Right lobe of liver (tissue), 4 donors: ENCODE measurements around the gene PRKN.

ENCODE experiments used
- POLR2A ChIP-seq: fragments of 450-650 bp; IDR thresholded peaks from one replicate; pipeline ENCODE4 v1.6.1; 2017; ENCODE audit warnings: antibody characterized with exemption, mild to moderate bottlenecking
- TF ChIP-seq, protein P1 (sequence below), 4 donors: fragments of 200-600 bp in 3 of 4; fragments of 450-650 bp in 1 of 4; IDR thresholded peaks; one replicate each; pipeline versions ENCODE4 v1.5.1 to v1.8.0; 2016 to 2022; ENCODE audit warnings: antibody characterized with exemption in 4 of 4, mild to moderate bottlenecking in 2 of 4
- donor health status: DM: no; HTN: no; CAD: no.
- donor health status: DM: no; HTN: no; CAD: no.
- donor health status: DM: no; HTN: yes; CAD: no.

- TF ChIP-seq, protein P1, sequence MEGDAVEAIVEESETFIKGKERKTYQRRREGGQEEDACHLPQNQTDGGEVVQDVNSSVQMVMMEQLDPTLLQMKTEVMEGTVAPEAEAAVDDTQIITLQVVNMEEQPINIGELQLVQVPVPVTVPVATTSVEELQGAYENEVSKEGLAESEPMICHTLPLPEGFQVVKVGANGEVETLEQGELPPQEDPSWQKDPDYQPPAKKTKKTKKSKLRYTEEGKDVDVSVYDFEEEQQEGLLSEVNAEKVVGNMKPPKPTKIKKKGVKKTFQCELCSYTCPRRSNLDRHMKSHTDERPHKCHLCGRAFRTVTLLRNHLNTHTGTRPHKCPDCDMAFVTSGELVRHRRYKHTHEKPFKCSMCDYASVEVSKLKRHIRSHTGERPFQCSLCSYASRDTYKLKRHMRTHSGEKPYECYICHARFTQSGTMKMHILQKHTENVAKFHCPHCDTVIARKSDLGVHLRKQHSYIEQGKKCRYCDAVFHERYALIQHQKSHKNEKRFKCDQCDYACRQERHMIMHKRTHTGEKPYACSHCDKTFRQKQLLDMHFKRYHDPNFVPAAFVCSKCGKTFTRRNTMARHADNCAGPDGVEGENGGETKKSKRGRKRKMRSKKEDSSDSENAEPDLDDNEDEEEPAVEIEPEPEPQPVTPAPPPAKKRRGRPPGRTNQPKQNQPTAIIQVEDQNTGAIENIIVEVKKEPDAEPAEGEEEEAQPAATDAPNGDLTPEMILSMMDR (IDR thresholded peaks at IDR 0.05), result no peak
- no peak for TF ChIP-seq POLR2A
Measured at GRCh38 chr6:161651949-161652348, 1075.6 kb downstream of the PRKN start.
